HG03064 (cell line): ENCODE data around the gene KCTD8.

Source experiments
- ATAC-seq: cut with Tn5 transposase; IDR thresholded peaks from one replicate; pipeline ENCODE4 v1.9.1; 2021; ENCODE audit warnings: low read depth; ENCODE audit not compliant: unreplicated experiment

Gene KCTD8

GRCh38 chr4:44448521-44449461 lies at the start of gene KCTD8:
TSS of gene KCTD8 (minus strand) at chr4:44448809.
- peak; percentile 91 for ATAC-seq

DNA sequence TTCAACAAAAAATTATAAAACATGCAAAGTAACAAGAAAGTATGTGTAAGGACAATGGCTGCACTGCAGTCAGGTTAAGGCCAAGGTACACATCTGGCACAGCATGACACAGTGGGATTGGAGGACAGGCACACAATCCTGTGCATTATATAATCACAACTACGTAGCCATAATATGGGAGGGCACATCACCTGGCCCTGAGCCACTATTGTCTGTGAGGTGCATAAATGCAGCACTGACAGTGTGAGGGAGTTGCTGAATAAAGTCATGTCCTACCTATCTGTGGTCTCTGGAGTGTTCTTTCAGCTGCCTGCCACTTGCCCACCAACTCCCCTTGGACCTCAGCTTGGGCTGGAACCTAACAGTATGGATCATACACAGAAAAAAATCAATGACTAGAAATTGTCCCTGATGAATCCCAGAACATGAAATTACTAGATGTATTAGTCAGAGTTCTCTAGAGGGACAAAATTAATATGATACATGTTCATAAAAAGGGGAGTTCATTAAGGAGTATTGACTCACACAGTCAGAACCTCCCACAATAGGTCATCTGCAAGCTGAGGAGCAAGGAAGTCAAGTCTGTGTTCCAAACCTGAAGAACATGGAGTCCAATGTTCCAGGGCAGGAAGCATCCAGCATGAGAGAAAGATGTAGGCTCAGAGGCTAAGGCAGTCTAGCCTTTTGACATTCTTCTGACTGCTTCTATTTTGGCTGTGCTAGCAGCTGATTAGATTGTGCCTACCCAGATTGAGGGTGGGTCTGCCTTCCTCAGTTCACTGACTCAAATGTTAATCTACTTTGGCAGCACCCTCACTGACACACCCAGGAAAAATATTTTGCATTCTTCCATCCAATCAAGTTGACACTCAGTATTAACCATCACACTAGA lies 46.4 kb upstream of the KCTD8 start:
- no peak for ATAC-seq

DNA sequence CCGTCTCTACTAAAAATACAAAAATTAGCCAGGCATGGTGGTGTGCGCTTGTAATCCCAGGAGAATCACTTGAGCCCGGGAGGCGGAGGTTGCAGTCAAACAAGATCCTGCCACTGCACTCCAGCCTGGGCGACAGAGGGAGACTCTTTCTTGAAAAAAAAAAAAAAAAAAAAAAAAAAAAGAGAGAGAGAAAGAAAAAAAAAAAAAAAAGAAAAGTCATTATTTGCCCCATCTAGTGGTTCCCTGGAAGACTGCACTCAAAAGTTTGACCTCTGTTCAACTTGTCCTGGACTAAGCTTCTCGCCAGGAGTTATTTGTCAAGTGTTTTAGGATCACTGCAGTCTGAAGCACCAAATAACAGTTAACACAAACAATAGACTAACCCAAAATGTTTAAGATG lies 45.3 kb upstream of the KCTD8 start:
- no peak for ATAC-seq

GRCh38 chr4:44487341-44487740 lies 38.7 kb upstream of the KCTD8 start:
- no peak for ATAC-seq

DNA sequence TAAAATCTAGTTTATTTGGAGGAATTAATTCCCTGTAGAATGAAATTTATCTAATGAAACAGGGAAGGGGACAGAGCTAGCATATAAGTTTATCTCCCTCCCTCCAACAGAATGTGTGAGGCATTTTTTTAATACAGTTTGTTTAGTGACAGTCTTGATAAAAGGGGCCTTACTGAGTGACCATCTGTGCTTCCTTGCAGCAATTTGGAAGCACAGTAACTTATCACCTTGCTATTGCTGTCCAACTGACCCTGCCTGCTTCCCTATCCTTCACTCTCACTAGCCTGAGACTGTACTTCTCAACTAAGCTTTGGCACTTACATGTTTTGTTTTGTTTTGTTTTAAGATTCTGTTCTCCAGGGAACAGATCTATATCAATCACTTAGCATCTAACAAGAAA lies 31.1 kb upstream of the KCTD8 start:
- no peak for ATAC-seq

DNA sequence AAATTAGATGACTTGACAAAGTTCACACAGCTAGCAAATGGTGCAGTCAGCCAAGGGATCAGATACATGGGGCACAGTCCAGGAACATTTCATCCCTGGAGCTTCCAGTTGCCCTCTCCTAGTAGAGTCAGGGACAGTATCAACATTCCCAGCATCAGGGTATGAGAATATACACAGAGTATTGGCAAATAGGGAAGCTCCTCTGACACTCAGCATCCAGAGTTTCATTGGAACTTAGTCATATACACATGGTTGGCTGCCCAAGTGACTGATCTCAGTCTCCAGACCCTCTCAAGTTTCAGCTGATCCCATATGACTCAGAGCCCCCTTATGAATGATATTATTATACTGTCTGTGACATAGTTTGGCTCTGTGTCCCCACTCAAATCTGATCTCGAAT lies 13.7 kb upstream of the KCTD8 start:
- no peak for ATAC-seq

DNA sequence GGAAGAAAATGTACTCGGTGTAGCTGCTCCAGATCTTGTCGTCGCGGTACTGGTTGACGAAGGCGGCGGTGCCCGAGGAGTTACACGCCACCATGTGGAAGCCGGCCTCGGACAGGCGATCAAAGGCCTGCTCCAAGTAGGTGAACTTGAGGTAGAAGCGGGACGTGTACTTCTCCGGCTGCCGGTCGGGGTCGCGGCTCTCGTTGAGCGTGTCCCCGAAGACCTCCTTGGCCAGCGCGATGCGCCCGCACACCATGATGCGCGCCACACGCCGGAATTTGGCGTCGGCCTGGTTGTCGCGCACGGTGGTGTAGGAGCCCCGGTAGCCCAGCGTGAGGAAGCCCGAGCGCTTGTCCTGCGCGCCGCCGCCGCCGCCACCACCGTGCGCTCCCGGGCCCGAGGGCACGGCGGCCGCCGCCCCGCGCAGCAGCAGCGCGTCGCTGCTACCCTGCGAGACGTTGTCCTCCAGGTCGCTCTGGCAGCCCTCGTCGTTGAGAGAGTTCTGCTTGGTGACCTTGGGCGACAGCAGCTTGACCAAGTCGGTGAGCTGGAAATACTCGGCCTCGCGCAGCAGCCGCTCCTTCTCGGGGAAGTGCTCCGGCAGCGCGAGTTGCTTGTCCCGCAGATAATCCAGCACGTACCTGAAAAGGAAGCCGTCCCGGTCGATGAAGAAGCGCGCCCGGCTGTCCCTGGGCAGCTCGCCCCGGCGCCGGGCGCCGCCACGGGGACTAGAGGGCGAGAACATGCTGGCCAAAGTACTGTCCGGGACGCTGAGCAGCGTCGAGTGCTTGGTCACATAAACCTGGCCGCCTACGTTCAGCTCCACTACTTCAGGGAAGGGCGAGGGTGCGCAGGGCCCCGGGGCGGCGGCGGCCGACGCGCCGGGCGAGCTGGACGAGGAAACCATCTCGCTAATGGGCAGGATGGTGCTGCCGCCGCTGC lies 775 bp downstream of the KCTD8 start:
- ATAC-seq = no peak

DNA sequence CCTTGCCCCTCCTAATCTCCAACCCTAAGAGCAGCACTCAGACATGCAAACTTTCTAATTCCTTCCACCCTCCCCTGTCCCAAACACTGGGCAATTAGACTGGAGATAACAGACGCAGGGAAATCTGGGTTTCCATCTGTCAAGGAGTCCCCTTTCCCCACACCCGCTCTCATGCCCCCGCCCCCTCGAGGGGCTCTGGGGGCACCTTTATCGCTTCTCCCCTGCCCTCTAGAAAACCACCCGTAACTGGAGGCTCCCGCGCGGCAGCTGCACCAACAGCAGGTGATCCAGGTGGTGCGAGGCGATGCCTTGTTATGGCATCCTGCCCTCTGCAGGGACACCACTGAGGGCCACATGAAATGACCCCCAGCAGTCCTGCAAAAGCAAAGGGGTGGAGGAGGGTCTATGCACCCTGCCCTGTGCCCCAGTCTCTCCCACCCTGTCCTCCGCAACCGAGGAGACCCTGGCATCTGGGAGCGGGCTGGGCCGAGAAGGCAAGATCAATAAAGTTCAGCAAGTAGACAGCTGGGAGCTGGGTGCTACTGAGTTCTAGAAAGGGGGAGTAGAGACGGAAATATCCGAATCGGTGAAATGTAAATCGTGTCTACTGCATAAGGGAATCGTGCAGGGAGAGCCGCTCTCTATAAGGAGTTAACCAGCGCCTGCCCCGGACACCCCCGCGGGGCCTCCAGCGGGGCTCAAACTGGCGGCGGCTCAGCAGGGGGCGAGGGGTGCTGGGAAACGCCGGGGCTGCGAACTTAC lies 1.6 kb downstream of the KCTD8 start:
- ATAC-seq = no peak

DNA sequence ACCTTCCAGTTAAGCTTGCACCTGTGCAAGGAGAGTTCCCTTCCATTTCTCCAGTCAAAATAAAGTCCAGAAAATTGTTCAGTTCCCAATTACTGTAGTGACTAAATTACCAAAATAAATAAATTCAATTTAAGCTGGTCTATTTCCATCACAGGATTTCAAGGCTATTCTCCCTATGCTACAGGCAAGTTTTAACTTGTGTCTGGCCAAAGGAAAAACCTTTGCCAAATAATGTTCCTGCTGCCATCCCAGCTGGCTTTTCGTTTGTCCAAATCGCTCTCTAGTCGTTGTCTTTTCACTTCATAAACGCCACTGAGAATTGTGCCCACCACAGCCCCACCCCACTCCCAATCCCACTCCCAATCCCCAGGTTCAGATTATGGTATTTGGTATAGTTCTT lies 2.4 kb downstream of the KCTD8 start:
- no peak for ATAC-seq

GRCh38 chr4:44438687-44439086 lies 9.9 kb downstream of the KCTD8 start:
- ATAC-seq = no peak

DNA sequence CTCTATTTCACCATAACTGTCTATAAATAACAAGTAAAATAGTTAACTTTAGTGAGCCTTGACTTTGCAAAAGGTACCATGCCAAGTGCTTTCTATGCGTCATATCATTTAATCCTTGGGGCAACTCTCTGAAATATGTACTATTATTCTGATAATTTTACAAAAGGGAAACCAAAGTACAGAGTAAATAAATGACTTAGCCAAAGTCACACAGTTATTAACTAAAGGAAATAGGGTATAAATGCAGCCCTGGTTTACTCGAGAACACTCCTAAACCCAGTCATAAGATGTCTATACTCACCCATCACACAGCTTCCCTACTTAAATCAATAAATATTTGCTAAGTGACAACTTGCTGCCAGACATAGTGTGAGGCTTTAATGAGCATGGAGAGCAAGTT lies 14.4 kb downstream of the KCTD8 start:
- no peak for ATAC-seq

GRCh38 chr4:44425614-44426208 lies 22.9 kb downstream of the KCTD8 start:
- ATAC-seq = no peak

DNA sequence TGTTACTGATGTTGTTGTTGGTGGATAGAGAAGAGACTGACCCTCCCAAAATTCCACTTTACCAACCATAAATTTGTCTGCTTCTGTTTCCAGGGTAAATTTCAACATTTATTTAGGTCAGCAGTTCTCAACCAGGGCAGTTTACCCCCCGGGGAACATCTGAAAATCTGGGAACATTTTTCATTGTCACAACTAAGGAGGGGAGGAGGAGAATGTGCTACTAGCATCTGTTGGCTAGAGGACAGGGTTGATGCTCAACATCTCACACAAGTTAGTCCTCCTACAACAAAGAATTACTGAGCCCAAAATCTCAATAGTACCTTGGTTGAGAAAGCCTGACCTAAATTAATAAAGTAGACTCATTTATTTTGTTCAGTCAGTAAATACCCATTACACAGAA lies 25.7 kb downstream of the KCTD8 start:
- no peak for ATAC-seq

GRCh38 chr4:44421330-44422065 lies 27.1 kb downstream of the KCTD8 start:
- ATAC-seq = no peak

GRCh38 chr4:44415251-44415650 lies 33.4 kb downstream of the KCTD8 start:
- no peak for ATAC-seq

DNA sequence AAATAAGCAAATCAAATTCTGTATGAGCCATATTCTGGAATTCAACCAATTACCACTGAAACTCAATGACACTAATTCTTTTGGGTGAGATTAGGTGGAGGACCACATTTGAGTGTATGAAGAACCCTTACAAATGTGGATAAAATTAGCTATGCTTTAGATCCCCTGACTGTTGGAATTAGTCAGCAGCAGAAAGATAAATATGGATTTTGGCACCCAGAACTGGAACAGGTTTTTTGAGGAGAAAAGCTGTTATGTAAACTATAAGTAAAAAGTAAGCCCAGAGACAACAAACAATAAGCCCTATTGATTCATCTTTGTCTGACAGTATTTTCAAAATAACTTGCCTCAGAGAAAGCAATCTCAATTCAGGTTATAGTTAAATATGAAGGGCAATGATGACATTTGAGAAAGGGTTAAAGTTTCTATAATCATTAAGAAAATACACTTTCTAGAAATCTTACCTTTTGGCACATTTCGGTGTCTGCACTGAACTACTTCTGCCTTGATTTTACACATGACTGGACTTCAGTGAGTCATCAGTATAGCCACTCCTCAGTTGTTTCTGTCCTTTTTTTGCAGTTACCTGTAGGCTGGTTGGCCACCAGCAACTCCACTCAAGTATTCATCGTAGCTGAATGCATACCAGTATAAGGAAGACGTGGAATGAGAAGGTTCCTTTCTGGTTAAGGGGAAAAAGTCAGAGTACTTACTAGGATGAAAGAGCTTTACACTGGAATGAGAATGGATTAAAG lies 80.0 kb downstream of the KCTD8 start:
- ATAC-seq = no peak

DNA sequence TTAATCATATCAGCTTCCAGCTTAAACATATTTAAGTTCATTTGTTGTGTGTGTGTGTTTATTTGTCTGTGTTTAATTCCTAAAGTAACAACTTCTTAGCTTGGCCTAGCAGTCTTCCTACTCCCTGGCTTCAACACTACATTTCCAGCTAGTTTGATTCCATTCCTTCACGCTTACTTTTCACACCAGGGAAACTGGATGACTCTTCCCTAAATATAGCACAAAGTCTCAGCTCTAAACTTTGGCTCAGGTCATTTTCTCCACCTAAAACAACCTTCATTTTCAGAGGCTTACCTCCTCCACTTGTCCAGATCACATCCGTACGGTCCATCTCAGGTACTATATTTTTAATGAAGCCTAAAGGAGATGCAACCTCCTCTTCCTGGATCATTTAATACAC lies 94.4 kb downstream of the KCTD8 start:
- ATAC-seq = no peak

- ATAC-seq = no peak
Observed at GRCh38 chr4:44351069-44351468, 97.5 kb downstream of the KCTD8 start.
